Measurements from ENCODE around the gene SYT9. TPM values are rescaled to one million over a fixed set of nuclear protein-coding genes. Genes with fewer than 3 reads are reported as not detected.

The SYT9 gene
- total and polyA plus RNA-seq, 4 donors, result 0.05 to 5.4 (median 2.6) TPM

- Histone ChIP-seq H3K27me3 (ENCODE audit: control insufficient read depth in 4 of 4, insufficient read depth in 4 of 4, low read length in 3 of 4) (no peaks in the 10 kb centered on the region), H3K9ac (ENCODE audit: low read depth in 1 of 2, low read length in 2 of 2) (no peak overlapping the region), H3K36me3 (ENCODE audit: control insufficient read depth in 4 of 4, insufficient read depth in 3 of 4, low read depth in 1 of 4, low read length in 3 of 4) (peaks cover 0 to 1% (median 0%) of the 10 kb centered on the region in 4 donors), H3K9me3 (ENCODE audit: control insufficient read depth in 4 of 4, low read length in 3 of 4) (no peaks in the 10 kb centered on the region), H3K4me1 (ENCODE audit: control insufficient read depth in 4 of 4, insufficient read depth in 4 of 4, low read length in 3 of 4) (no peaks in the 10 kb centered on the region), H3K4me3 (ENCODE audit: low read depth in 1 of 3, low read length in 3 of 3) (no peak overlapping the region), H3K27ac (ENCODE audit: low read depth in 1 of 2, low read length in 2 of 2) (no peak overlapping the region)
- TF ChIP-seq TAF1 (conservative IDR thresholded peaks at IDR 0.05) (no peak), JUND (IDR thresholded peaks at IDR 0.05) (no peak), MAX (IDR thresholded peaks at IDR 0.05) (no peak), HNF4G (IDR thresholded peaks at IDR 0.05) (no peak), EGR1 (IDR thresholded peaks at IDR 0.05; ENCODE audit: low read depth in 2 of 2) (no peak), GABPA (IDR thresholded peaks at IDR 0.05 in 1 of 2, conservative IDR thresholded peaks at IDR 0.05 in 1 of 2) (no peak), HNF4A (conservative IDR thresholded peaks at IDR 0.05) (no peak), YY1 (IDR thresholded peaks at IDR 0.05) (no peak), ATF3 (IDR thresholded peaks at IDR 0.05) (no peak), RXRA (IDR thresholded peaks at IDR 0.05) (no peak), FOXA1 (IDR thresholded peaks at IDR 0.05) (no peak), FOXA2 (IDR thresholded peaks at IDR 0.05) (no peak), RAD21 (IDR thresholded peaks at IDR 0.05) (no peak), ZBTB33 (IDR thresholded peaks at IDR 0.05) (no peak)
- TF ChIP-seq, protein P1, sequence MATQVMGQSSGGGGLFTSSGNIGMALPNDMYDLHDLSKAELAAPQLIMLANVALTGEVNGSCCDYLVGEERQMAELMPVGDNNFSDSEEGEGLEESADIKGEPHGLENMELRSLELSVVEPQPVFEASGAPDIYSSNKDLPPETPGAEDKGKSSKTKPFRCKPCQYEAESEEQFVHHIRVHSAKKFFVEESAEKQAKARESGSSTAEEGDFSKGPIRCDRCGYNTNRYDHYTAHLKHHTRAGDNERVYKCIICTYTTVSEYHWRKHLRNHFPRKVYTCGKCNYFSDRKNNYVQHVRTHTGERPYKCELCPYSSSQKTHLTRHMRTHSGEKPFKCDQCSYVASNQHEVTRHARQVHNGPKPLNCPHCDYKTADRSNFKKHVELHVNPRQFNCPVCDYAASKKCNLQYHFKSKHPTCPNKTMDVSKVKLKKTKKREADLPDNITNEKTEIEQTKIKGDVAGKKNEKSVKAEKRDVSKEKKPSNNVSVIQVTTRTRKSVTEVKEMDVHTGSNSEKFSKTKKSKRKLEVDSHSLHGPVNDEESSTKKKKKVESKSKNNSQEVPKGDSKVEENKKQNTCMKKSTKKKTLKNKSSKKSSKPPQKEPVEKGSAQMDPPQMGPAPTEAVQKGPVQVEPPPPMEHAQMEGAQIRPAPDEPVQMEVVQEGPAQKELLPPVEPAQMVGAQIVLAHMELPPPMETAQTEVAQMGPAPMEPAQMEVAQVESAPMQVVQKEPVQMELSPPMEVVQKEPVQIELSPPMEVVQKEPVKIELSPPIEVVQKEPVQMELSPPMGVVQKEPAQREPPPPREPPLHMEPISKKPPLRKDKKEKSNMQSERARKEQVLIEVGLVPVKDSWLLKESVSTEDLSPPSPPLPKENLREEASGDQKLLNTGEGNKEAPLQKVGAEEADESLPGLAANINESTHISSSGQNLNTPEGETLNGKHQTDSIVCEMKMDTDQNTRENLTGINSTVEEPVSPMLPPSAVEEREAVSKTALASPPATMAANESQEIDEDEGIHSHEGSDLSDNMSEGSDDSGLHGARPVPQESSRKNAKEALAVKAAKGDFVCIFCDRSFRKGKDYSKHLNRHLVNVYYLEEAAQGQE (IDR thresholded peaks at IDR 0.05), result no peak
- TF ChIP-seq, protein P2, sequence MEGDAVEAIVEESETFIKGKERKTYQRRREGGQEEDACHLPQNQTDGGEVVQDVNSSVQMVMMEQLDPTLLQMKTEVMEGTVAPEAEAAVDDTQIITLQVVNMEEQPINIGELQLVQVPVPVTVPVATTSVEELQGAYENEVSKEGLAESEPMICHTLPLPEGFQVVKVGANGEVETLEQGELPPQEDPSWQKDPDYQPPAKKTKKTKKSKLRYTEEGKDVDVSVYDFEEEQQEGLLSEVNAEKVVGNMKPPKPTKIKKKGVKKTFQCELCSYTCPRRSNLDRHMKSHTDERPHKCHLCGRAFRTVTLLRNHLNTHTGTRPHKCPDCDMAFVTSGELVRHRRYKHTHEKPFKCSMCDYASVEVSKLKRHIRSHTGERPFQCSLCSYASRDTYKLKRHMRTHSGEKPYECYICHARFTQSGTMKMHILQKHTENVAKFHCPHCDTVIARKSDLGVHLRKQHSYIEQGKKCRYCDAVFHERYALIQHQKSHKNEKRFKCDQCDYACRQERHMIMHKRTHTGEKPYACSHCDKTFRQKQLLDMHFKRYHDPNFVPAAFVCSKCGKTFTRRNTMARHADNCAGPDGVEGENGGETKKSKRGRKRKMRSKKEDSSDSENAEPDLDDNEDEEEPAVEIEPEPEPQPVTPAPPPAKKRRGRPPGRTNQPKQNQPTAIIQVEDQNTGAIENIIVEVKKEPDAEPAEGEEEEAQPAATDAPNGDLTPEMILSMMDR (IDR thresholded peaks at IDR 0.05; ENCODE audit: low read depth, low read length, missing input control), result no peak
- DNase-seq (ENCODE audit: low spot score), result no peak
- WGBS, result 91% methylated on average over 14 of the region's 14 CpGs
These were observed 163.5 kb downstream of the SYT9 start for GRCh38 chr11:7414973-7415817.

Measured in liver (tissue), 9 donors.